Liver (tissue), 3 donors: ENCODE measurements around the gene C19orf12.

Experiments used
- HNF4G ChIP-seq: IDR thresholded peaks from 2 replicates; pipeline ENCODE4 v1.6.1; 2016; ENCODE audit warnings: antibody characterized with exemption
- RAD21 ChIP-seq, 2 donors: IDR thresholded peaks; 2 replicates each; pipeline ENCODE4 v1.6.1; 2016; ENCODE audit warnings: antibody characterized with exemption in 2 of 2, mild to moderate bottlenecking in 2 of 2
- SP1 ChIP-seq: IDR thresholded peaks from 2 replicates; pipeline ENCODE4 v1.6.1; 2018; ENCODE audit warnings: antibody characterized with exemption, mild to moderate bottlenecking
- TF ChIP-seq, protein P1 (sequence below): fragments of 150-350 bp; IDR thresholded peaks from 2 replicates; pipeline ENCODE4 v1.5.1; 2017; ENCODE audit warnings: improper control_type of control experiment, low read depth, low read length; ENCODE audit not compliant: missing input control
- donor health status: healthy.
- donor health status: healthy.

DNA sequence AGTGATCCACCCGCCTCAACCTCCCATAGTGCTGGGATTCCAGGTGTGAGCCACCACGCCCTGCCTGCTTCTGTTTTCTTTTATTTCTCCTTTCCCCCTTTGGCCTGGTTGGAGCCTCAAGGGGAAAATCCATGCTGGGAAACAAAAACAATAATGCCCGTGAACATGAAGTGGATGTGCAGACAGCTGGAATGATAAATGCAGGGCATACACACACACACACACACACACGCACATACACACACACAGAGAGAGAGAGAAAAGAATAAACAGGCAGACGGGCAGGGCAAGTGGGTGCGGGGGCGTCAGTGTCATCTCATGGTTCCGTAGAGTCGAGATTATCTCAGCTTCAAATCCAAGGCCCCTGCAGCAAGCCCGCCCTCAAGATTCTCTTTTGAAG is 54.2 kb downstream of the C19orf12 start:
- TF ChIP-seq, protein P1, sequence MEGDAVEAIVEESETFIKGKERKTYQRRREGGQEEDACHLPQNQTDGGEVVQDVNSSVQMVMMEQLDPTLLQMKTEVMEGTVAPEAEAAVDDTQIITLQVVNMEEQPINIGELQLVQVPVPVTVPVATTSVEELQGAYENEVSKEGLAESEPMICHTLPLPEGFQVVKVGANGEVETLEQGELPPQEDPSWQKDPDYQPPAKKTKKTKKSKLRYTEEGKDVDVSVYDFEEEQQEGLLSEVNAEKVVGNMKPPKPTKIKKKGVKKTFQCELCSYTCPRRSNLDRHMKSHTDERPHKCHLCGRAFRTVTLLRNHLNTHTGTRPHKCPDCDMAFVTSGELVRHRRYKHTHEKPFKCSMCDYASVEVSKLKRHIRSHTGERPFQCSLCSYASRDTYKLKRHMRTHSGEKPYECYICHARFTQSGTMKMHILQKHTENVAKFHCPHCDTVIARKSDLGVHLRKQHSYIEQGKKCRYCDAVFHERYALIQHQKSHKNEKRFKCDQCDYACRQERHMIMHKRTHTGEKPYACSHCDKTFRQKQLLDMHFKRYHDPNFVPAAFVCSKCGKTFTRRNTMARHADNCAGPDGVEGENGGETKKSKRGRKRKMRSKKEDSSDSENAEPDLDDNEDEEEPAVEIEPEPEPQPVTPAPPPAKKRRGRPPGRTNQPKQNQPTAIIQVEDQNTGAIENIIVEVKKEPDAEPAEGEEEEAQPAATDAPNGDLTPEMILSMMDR: no peak
- TF ChIP-seq RAD21 (IDR thresholded peaks at IDR 0.05): no peak
- no peak for TF ChIP-seq HNF4G
- TF ChIP-seq SP1: no peak
